HepG2 (cell line): Measurements from ENCODE around the gene GLYAT. TPM values are rescaled to one million over a fixed set of nuclear protein-coding genes. Genes with fewer than 3 reads are reported as not detected.
A peak's percentile ranks its signal among the peaks of the same experiment; 100 is the strongest.

Experiments used
- ARID4A ChIP-seq: sonication (generic); formaldehyde crosslinking; IDR thresholded peaks from 2 replicates; pipeline ENCODE4 v1.5.0; 2020; ENCODE audit warnings: mild to moderate bottlenecking, missing genetic modification reagents, borderline replicate concordance
- BORCS8-MEF2B ChIP-seq: sonication (generic); formaldehyde crosslinking; IDR thresholded peaks from 2 replicates; pipeline ENCODE4 v1.8.0; 2022; ENCODE audit warnings: mild to moderate bottlenecking, missing genetic modification reagents
- CTCF ChIP-seq: sonication (generic); formaldehyde crosslinking; IDR thresholded peaks from 2 replicates; pipeline ENCODE4 v1.5.0; 2020; ENCODE audit warnings: mild to moderate bottlenecking, missing genetic modification reagents, moderate library complexity
- DZIP1 ChIP-seq: sonication (generic); formaldehyde crosslinking; IDR thresholded peaks from 2 replicates; pipeline ENCODE4 v1.5.0; 2020; ENCODE audit warnings: mild to moderate bottlenecking, missing genetic modification reagents
- JUN ChIP-seq: sonication (generic); formaldehyde crosslinking; IDR thresholded peaks from 2 replicates; pipeline ENCODE4 v1.4.0; 2020; ENCODE audit warnings: mild to moderate bottlenecking, missing genetic modification reagents
- JUNB ChIP-seq: sonication (generic); formaldehyde crosslinking; IDR thresholded peaks from 2 replicates; pipeline ENCODE4 v1.8.0; 2022; ENCODE audit warnings: missing genetic modification reagents, mild to moderate bottlenecking, borderline replicate concordance
- KLF12 ChIP-seq: sonication (generic); formaldehyde crosslinking; IDR thresholded peaks from 2 replicates; pipeline ENCODE4 v1.4.0; 2020; ENCODE audit warnings: missing genetic modification reagents, borderline replicate concordance
- PAXIP1 ChIP-seq: sonication (generic); formaldehyde crosslinking; conservative IDR thresholded peaks from 2 replicates; pipeline ENCODE4 v1.4.0; 2020; ENCODE audit warnings: mild to moderate bottlenecking, missing genetic modification reagents, moderate library complexity
- POLR2AphosphoS2 ChIP-seq: IDR thresholded peaks from 2 replicates; pipeline ENCODE4 v1.6.1; 2011; ENCODE audit warnings: low read depth, low read length, improper control_type of control experiment
- SMAD3 ChIP-seq: sonication (generic); formaldehyde crosslinking; IDR thresholded peaks from 2 replicates; pipeline ENCODE4 v1.4.0; 2020; ENCODE audit warnings: missing genetic modification reagents
- SP1 ChIP-seq, 2 experiments: fragments of 450-650 bp in 1 of 2; sonication (generic) in 1 of 2; formaldehyde crosslinking in 1 of 2; IDR thresholded peaks; 2 replicates each; pipeline versions ENCODE4 v1.4.0 to v1.6.1; 2016 to 2020; ENCODE audit warnings: missing genetic modification reagents in 1 of 2
- ZBTB20 ChIP-seq: sonication (generic); formaldehyde crosslinking; IDR thresholded peaks from 2 replicates; pipeline ENCODE4 v1.8.1; 2023; ENCODE audit warnings: missing genetic modification reagents, low read depth, mild to moderate bottlenecking, borderline replicate concordance
- ZNF543 ChIP-seq: sonication (generic); formaldehyde crosslinking; IDR thresholded peaks from 2 replicates; pipeline ENCODE4 v1.4.0; 2020; ENCODE audit warnings: mild to moderate bottlenecking, missing genetic modification reagents
- ZNF788 ChIP-seq: sonication (generic); formaldehyde crosslinking; IDR thresholded peaks from 2 replicates; pipeline ENCODE4 v1.5.0; 2020; ENCODE audit warnings: mild to moderate bottlenecking, missing genetic modification reagents, borderline replicate concordance
- ZNF878 ChIP-seq: sonication (generic); formaldehyde crosslinking; IDR thresholded peaks from 2 replicates; pipeline ENCODE4 v1.8.1; 2023; ENCODE audit warnings: mild to moderate bottlenecking, missing genetic modification reagents, moderate library complexity
- ZNF879 ChIP-seq: sonication (generic); formaldehyde crosslinking; IDR thresholded peaks from 2 replicates; pipeline ENCODE4 v1.8.1; 2023; ENCODE audit warnings: missing genetic modification reagents
- polyA plus RNA-seq, 8 experiments: library from polyadenylated mRNA; depleted of rRNA in 3 of 8; stranded (reverse) in 7 of 8; unstranded in 1 of 8; fragments of >200 nt; fragmentation: Illumina TruSeq in 4 of 8; extraction: Trizol in 4 of 8; gene quantifications; 2 replicates each; pipeline versions ENCODE4 v1.2.1 to v1.2.3, GENCODE V29; 2011 to 2016; ENCODE audit warnings: low read depth in 4 of 8, missing spikeins in 1 of 8, mixed read lengths in 1 of 8; ENCODE audit not compliant: insufficient read depth in 1 of 8
- total RNA-seq, 5 experiments: library from RNA; depleted of rRNA; stranded (reverse); fragments of >200 nt; fragmentation: Illumina TruSeq; extraction: Trizol; gene quantifications; 2 replicates each; pipeline ENCODE4 v1.2.3, GENCODE V29; 2016; ENCODE audit warnings: low read depth in 1 of 5

The GLYAT gene
- total and polyA plus RNA-seq, 2 of the 13 experiments (the other 11 are each of a cell fraction or from before 2014, with no cell fraction given): not detected

- no peak; the same call in 1 of the 2 replicates for TF ChIP-seq ARID4A
- TF ChIP-seq PAXIP1: peak; percentile 99
- TF ChIP-seq CTCF (CRISPR knock-in tag): no peak
- TF ChIP-seq SMAD3 (CRISPR knock-in tag): peak; percentile 66; the same call in 1 of the 2 replicates
- no peak for TF ChIP-seq JUN (CRISPR knock-in tag)
- TF ChIP-seq BORCS8-MEF2B (CRISPR knock-in tag): no peak
- no peak; the same call in 1 of the 2 replicates for TF ChIP-seq ZNF878 (CRISPR knock-in tag)
- no peak for TF ChIP-seq KLF12 (CRISPR knock-in tag)
- no peak; the same call in 1 of the 2 replicates for TF ChIP-seq ZNF788
- TF ChIP-seq SP1 (IDR thresholded peaks at IDR 0.05): no peak
- TF ChIP-seq SP1 (CRISPR knock-in tag; IDR thresholded peaks at IDR 0.05): no peak
- peak; percentile 74; the same call in 1 of the 2 replicates for TF ChIP-seq ZBTB20 (CRISPR knock-in tag)
- TF ChIP-seq ZNF543: no peak
- no peak for TF ChIP-seq JUNB
- TF ChIP-seq ZNF879: no peak
- TF ChIP-seq POLR2AphosphoS2: no peak
- TF ChIP-seq DZIP1 (CRISPR knock-in tag): no peak
These were observed 30.8 kb upstream of the GLYAT start (continued) for GRCh38 chr11:58762284-58763119.
